Measurements from ENCODE around the gene MAP3K2. TPM values are rescaled to one million over a fixed set of nuclear protein-coding genes. Genes with fewer than 3 reads are reported as not detected.

The MAP3K2 gene
- total RNA-seq, 4 donors from 2014 or later = 44.9 to 79.4 (median 52.4) TPM

DNA sequence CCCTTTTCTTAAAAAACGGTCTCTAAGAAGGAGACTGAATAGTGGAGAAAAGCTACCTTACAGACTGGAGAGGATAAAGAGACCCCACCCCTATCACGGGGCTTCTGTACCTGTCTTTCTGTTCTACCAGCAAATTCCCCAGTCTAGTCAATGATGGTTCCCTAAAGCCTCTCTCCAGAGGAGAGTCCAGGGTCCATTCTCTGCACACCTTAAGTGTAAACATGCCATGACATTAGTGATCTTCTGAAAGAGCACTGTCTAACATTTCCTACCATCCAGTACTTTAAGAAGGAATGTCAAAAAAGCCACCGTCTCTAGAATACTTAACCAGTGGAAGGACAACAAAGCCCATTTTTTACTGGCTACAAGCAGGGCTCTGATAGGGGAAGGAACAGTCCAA, 76.8 kb downstream of the MAP3K2 start:
- DNase-seq (ENCODE audit: low spot score) (no peak), ATAC-seq (ENCODE audit: low FRiP score) (no peak)
- TF ChIP-seq, protein P1, sequence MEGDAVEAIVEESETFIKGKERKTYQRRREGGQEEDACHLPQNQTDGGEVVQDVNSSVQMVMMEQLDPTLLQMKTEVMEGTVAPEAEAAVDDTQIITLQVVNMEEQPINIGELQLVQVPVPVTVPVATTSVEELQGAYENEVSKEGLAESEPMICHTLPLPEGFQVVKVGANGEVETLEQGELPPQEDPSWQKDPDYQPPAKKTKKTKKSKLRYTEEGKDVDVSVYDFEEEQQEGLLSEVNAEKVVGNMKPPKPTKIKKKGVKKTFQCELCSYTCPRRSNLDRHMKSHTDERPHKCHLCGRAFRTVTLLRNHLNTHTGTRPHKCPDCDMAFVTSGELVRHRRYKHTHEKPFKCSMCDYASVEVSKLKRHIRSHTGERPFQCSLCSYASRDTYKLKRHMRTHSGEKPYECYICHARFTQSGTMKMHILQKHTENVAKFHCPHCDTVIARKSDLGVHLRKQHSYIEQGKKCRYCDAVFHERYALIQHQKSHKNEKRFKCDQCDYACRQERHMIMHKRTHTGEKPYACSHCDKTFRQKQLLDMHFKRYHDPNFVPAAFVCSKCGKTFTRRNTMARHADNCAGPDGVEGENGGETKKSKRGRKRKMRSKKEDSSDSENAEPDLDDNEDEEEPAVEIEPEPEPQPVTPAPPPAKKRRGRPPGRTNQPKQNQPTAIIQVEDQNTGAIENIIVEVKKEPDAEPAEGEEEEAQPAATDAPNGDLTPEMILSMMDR (IDR thresholded peaks at IDR 0.05) = no peak

DNA sequence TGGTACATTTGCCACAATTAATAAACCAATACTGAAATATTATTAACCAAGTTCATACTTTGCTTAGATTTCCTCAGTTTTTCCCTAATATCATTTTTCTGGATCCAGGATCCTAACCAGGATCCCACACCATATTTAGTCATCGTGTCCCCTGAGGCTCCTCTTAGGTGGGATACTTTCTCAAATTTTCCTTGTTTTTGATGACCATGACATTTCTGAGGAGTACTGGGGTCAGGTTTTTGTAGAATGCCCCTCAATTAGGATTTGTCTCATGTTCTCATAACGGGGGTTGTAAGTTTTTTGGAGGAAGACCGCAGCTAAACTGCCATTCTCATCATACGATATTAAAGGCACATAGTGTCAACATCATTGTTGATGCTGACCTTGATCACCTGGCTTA, 78.3 kb downstream of the MAP3K2 start:
- TF ChIP-seq, protein P1 (IDR thresholded peaks at IDR 0.05) = no peak
- ATAC-seq (ENCODE audit: low FRiP score) (no peak), DNase-seq (ENCODE audit: low spot score) (no peak)

DNA sequence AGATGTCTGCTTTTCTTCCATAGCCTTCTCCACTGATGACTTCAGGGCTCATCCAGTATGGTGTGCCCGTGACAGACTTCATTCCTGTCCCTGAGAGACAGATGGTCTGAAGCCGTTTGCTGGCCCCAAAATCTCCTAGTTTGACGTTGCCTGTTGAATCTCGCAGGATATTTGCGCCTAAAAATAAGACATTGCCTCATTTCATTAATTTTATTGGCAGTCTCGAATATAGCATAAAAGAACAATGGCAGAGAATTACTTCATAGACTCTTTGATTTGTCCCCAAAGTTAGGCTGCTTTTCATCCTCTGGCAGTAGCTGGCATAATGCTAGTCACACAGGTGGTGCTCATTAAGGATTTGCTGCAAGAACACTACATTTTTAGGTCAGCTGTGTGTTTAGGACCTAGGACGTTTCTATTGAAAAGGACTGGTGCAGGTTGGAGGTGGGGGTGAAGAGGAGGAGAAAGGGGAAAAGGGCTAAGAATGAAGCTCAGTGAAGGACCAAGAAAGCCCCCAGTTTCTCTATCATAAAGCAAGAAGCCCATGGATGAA, 79.1 kb downstream of the MAP3K2 start:
- TF ChIP-seq, protein P1 (IDR thresholded peaks at IDR 0.05) = no peak
- ATAC-seq (ENCODE audit: low FRiP score) (no peak), DNase-seq (ENCODE audit: low spot score) (no peak)

DNA sequence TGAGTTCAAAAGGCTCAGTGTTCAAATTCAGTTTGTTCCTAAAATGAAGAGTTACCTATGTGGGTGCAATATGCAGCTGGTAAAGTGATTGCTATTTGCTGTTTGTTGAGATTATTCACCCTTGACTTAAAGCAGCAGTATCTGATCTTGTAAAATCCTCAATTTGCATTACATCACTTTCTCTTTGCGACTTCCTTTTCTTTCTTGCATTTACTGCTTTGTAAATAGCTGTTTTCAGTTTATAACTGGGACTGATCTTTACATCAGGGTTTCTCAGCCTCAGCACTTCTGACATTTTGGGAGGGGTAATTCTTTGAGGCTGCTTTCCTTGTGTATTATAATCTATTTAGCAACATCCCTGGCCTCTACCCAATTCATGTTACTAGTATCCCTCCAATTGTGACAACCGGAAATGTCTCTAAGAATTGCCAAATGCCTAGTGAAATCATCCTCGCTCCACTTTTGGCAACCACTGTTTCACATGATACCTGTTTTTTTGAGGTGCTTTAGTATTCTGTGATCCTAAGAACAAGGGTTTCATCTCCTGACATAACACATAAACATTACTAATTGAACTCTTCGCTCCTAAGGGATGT, 81.7 kb downstream of the MAP3K2 start:
- ATAC-seq (ENCODE audit: low FRiP score) = no peak
- TF ChIP-seq, protein P1 (IDR thresholded peaks at IDR 0.05) = no peak
- no peak for DNase-seq (ENCODE audit: low spot score)

DNA sequence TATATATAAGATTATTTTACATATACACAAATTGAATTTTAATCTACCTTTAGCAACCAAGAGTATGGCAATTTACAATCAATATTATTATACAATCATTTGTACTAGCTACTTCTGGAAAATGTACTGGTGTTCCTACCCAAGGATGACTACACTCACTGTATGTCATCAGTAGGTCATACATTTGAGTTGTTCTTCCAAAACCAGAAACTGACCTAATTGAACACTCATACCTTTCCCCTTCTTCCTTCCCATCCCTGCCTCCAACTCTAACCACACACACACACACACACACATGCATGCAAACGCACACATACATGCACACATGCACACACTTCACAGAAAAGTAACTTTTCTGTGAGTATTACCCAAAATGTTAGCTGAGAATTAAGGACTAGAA, 85.6 kb downstream of the MAP3K2 start:
- TF ChIP-seq, protein P1 (IDR thresholded peaks at IDR 0.05) = no peak
- ATAC-seq (ENCODE audit: low FRiP score) (no peak), DNase-seq (ENCODE audit: low spot score) (no peak)

DNA sequence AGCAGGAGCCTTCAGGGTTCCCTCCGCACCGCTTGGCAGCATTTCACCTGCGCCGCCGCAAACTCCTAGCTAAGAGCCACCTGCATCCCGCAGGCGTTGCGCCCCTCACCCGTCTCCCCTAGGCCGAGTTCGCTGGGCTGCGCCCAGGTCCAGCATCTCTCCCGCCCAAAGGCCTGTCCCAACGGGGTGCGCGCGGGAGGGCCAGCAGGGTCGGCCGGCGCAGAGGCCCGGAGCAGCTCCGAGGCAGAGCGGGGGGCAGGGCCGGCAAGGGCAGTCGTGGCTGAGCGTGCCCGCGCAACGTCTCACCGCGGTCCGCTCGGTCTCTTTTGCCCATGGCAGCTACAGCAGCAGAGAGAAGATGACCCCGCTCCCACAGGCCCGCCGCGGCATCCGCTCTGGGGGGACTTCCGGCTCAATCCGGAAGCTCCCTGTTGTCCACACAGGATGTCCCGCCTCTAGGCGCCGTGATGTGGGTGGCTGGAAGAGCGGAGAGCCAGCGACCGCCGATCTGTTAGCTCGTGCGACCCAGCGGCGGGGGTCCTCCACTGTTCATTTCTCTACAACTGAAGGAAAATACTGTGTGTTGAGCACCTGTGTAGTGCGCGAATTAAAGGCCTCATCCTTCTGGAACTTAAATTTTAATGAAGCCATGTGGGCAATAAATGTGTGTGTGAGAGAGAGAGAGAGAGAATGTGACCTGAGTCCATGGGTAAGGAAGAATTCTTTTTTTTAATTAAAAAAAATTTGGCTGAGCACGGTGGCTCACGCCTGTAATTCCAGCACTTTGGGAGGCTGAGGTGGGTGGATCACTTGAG, 93.8 kb downstream of the MAP3K2 start, which contains the start of gene ERCC3:
Gene ERCC3, minus strand, starts transcription at position 397 of the 815 bp plus-strand sequence. Its CDS starts 63 bp downstream, at position 334.
- TF ChIP-seq, protein P1 (IDR thresholded peaks at IDR 0.05) = no peak
- ATAC-seq (ENCODE audit: low FRiP score) = peak; percentile 77
- peak; percentile 73 for DNase-seq (ENCODE audit: low spot score)
